Measurements from ENCODE around the gene CCNA1.

DNA sequence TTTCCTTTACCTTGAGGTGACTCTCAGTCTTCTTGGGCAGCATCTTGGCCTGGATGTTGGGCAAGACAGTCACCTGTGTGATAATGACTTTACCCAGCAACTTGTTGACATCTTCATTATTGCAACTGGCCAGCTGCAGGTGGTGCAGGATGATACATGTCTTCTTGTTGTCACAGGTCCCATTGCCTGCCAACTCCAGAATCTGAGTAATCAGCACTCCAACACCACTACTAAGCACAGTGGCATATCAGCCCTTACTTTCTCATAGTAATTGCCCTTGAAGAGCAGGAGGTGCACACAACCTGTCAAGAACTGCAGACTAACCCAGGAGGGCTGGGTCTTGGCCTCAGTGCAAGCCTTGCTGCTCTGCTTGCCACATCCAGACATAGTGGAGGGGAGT lies 57.8 kb downstream of the CCNA1 start:
- TF ChIP-seq POLR2AphosphoS5 (IDR thresholded peaks at IDR 0.05; ENCODE audit: low read depth, low read length) (no peak), FOXP2 (optimal IDR thresholded peaks at IDR 0.05; ENCODE audit: borderline replicate concordance, extremely low read depth, extremely low read length, insufficient read depth) (no peak), SIN3A (IDR thresholded peaks at IDR 0.05; ENCODE audit: borderline replicate concordance, insufficient read depth, low read length) (no peak), TAF1 (IDR thresholded peaks at IDR 0.05; ENCODE audit: borderline replicate concordance, insufficient read depth, low read length) (no peak)
- TF ChIP-seq, protein P1, sequence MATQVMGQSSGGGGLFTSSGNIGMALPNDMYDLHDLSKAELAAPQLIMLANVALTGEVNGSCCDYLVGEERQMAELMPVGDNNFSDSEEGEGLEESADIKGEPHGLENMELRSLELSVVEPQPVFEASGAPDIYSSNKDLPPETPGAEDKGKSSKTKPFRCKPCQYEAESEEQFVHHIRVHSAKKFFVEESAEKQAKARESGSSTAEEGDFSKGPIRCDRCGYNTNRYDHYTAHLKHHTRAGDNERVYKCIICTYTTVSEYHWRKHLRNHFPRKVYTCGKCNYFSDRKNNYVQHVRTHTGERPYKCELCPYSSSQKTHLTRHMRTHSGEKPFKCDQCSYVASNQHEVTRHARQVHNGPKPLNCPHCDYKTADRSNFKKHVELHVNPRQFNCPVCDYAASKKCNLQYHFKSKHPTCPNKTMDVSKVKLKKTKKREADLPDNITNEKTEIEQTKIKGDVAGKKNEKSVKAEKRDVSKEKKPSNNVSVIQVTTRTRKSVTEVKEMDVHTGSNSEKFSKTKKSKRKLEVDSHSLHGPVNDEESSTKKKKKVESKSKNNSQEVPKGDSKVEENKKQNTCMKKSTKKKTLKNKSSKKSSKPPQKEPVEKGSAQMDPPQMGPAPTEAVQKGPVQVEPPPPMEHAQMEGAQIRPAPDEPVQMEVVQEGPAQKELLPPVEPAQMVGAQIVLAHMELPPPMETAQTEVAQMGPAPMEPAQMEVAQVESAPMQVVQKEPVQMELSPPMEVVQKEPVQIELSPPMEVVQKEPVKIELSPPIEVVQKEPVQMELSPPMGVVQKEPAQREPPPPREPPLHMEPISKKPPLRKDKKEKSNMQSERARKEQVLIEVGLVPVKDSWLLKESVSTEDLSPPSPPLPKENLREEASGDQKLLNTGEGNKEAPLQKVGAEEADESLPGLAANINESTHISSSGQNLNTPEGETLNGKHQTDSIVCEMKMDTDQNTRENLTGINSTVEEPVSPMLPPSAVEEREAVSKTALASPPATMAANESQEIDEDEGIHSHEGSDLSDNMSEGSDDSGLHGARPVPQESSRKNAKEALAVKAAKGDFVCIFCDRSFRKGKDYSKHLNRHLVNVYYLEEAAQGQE (IDR thresholded peaks at IDR 0.05; ENCODE audit: insufficient read depth in 1 of 2, low read depth in 2 of 2, low read length in 2 of 2) = no peak
